Sigmoid colon (tissue), 7 donors: Measurements from ENCODE around the gene EIPR1. TPM values are rescaled to one million over a fixed set of nuclear protein-coding genes. Genes with fewer than 3 reads are reported as not detected.

Source experiments
- polyA plus RNA-seq, 3 donors: library from polyadenylated mRNA; stranded (reverse); fragments of 200-250 nt; gene quantifications; one replicate each; pipeline ENCODE4 v1.2.3, GENCODE V29; 2013
- total RNA-seq, 4 donors: library from RNA; depleted of rRNA; stranded (reverse); fragments of >200 nt; gene quantifications; one replicate each; pipeline ENCODE4 v1.1.0, GENCODE V29; 2016
- donor health status: healthy with polysubstance abuse.
- donor health status: Bipolar disorder and iron deficiency.
- donor health status: healthy.

EIPR1 gene
- total and polyA plus RNA-seq, 7 donors, result 12.2 to 27.0 (median 20.0) TPM

Other genes with a start within 250 kb of the EIPR1 start
- 10 to 100 TPM; 48.5 to 79.5 (median 63.4) TPM for gene TRAPPC12, start 1.9 kb upstream of the EIPR1 start, total RNA-seq
- 10 to 100 TPM; 22.7 to 50.5 (median 38.4) TPM for gene TRAPPC12, start 1.9 kb upstream of the EIPR1 start, polyA plus RNA-seq
- 100 to 1,000 TPM in 1 of 4 donors, 10 to 100 TPM in 3; 35.7 to 104 (median 77.1) TPM for gene ADI1, start 141.7 kb upstream of the EIPR1 start, total RNA-seq
- 100 to 1,000 TPM in 2 of 3 donors, 10 to 100 TPM in 1; 47.4 to 114 (median 111) TPM for gene ADI1, start 141.7 kb upstream of the EIPR1 start, polyA plus RNA-seq
- 10 to 100 TPM; 20.5 to 28.4 (median 23.9) TPM for gene RNASEH1, start 180.5 kb upstream of the EIPR1 start, total RNA-seq
- 10 to 100 TPM; 10.4 to 18.4 (median 10.8) TPM for gene RNASEH1, start 180.5 kb upstream of the EIPR1 start, polyA plus RNA-seq
- 1,000 to 10,000 TPM; 4,404 to 6,289 (median 5,620) TPM for gene RPS7, start 197.4 kb upstream of the EIPR1 start, total RNA-seq
- gene RPS7, start 197.4 kb upstream of the EIPR1 start, polyA plus RNA-seq, result 1,000 to 10,000 TPM; 1,874 to 3,184 (median 2,304) TPM
- 1 to 10 TPM; 2.3 to 8.2 (median 3.1) TPM for gene COLEC11, start 217.3 kb upstream of the EIPR1 start, total RNA-seq
- gene COLEC11, start 217.3 kb upstream of the EIPR1 start, polyA plus RNA-seq, result 1 to 10 TPM in 2 of 3 donors, under 1 TPM in 1; 0.92 to 3.0 (median 1.3) TPM